ENCODE results near the gene THBS4.

THBS4 gene

GRCh38 chr5:80068246-80068636 lies 33.1 kb downstream of the THBS4 start:
- TF ChIP-seq EZH2phosphoT487 (IDR thresholded peaks at IDR 0.05; ENCODE audit: borderline replicate concordance, low read length), result no peak
- TF ChIP-seq CTCF (IDR thresholded peaks at IDR 0.05; ENCODE audit: low read depth, low read length, poor library complexity, severe bottlenecking), result no peak
- Histone ChIP-seq H3K79me2 (ENCODE audit: control insufficient read depth, low read length) (no peaks in the 10 kb centered on the region), H3K4me3 (ENCODE audit: low read length) (no peak overlapping the region), H3K27me3 (ENCODE audit: control insufficient read depth, low read length) (no peaks in the 10 kb centered on the region), H3K4me1 (ENCODE audit: control insufficient read depth, low read length) (peaks cover 17% of the 10 kb centered on the region), H3F3A (ENCODE audit: control insufficient read depth, insufficient read depth) (no peaks in the 10 kb centered on the region), H3K36me3 (ENCODE audit: control insufficient read depth, low read length) (no peaks in the 10 kb centered on the region), H3K4me2 (ENCODE audit: low read length) (no peak overlapping the region), H3K27ac (ENCODE audit: low read depth, low read length) (no peak overlapping the region), H3K9me2 (replicated peaks; ENCODE audit: control insufficient read depth, low read length) (no peaks in the 10 kb centered on the region), H4K20me1 (ENCODE audit: control insufficient read depth, insufficient read depth, low read depth, low read length) (no peaks in the 10 kb centered on the region), H3K9me3 (ENCODE audit: control insufficient read depth, insufficient read depth, low read length) (no peaks in the 10 kb centered on the region)

- TF ChIP-seq EZH2phosphoT487 (IDR thresholded peaks at IDR 0.05; ENCODE audit: borderline replicate concordance, low read length), result no peak
- H3K36me3 ChIP-seq (ENCODE audit: control insufficient read depth, low read length), result no peaks in the 10 kb centered on the region
- H3K4me2 ChIP-seq (ENCODE audit: low read length), result no peak overlapping the region
Measured at GRCh38 chr5:80068775-80069174, 33.6 kb downstream of the THBS4 start.

GRCh38 chr5:80069251-80069800 lies 34.2 kb downstream of the THBS4 start:
- no peaks in the 10 kb centered on the region for H3K9me3 ChIP-seq (ENCODE audit: control insufficient read depth, insufficient read depth, low read length)
- no peak for TF ChIP-seq CTCF (IDR thresholded peaks at IDR 0.05; ENCODE audit: low read depth, low read length, poor library complexity, severe bottlenecking)
- TF ChIP-seq EZH2phosphoT487 (IDR thresholded peaks at IDR 0.05; ENCODE audit: borderline replicate concordance, low read length), result no peak
- H3K79me2 ChIP-seq (ENCODE audit: control insufficient read depth, low read length), result no peaks in the 10 kb centered on the region
- H3K4me2 ChIP-seq (ENCODE audit: low read length), result no peak overlapping the region; the same call in 1 of the 2 replicates
- peaks cover 17% of the 10 kb centered on the region for H3K4me1 ChIP-seq (ENCODE audit: control insufficient read depth, low read length)
- H3K9me2 ChIP-seq (replicated peaks; ENCODE audit: control insufficient read depth, low read length), result no peaks in the 10 kb centered on the region
- H3F3A ChIP-seq (ENCODE audit: control insufficient read depth, insufficient read depth), result no peaks in the 10 kb centered on the region
- no peaks in the 10 kb centered on the region for H4K20me1 ChIP-seq (ENCODE audit: control insufficient read depth, insufficient read depth, low read depth, low read length)
- H3K27me3 ChIP-seq (ENCODE audit: control insufficient read depth, low read length), result no peaks in the 10 kb centered on the region
- no peaks in the 10 kb centered on the region for H3K36me3 ChIP-seq (ENCODE audit: control insufficient read depth, low read length)
- no peak overlapping the region for H3K27ac ChIP-seq (ENCODE audit: low read depth, low read length)
- no peak overlapping the region for H3K4me3 ChIP-seq (ENCODE audit: low read length)

More at GRCh38 chr5:80068775-80069174, 33.6 kb downstream of the THBS4 start:
- no peak overlapping the region for H3K4me3 ChIP-seq (ENCODE audit: low read length)
- peaks cover 17% of the 10 kb centered on the region for H3K4me1 ChIP-seq (ENCODE audit: control insufficient read depth, low read length)
- H3K9me2 ChIP-seq (replicated peaks; ENCODE audit: control insufficient read depth, low read length), result no peaks in the 10 kb centered on the region
- no peaks in the 10 kb centered on the region for H3K27me3 ChIP-seq (ENCODE audit: control insufficient read depth, low read length)
- no peaks in the 10 kb centered on the region for H3K9me3 ChIP-seq (ENCODE audit: control insufficient read depth, insufficient read depth, low read length)
- H3F3A ChIP-seq (ENCODE audit: control insufficient read depth, insufficient read depth), result no peaks in the 10 kb centered on the region
- H4K20me1 ChIP-seq (ENCODE audit: control insufficient read depth, insufficient read depth, low read depth, low read length), result no peaks in the 10 kb centered on the region
- no peaks in the 10 kb centered on the region for H3K79me2 ChIP-seq (ENCODE audit: control insufficient read depth, low read length)
- no peak overlapping the region for H3K27ac ChIP-seq (ENCODE audit: low read depth, low read length)

GRCh38 chr5:80069918-80070318 lies 34.8 kb downstream of the THBS4 start:
- H3F3A ChIP-seq (ENCODE audit: control insufficient read depth, insufficient read depth), result no peaks in the 10 kb centered on the region
- TF ChIP-seq EZH2phosphoT487 (IDR thresholded peaks at IDR 0.05; ENCODE audit: borderline replicate concordance, low read length), result no peak
- TF ChIP-seq CTCF (IDR thresholded peaks at IDR 0.05; ENCODE audit: low read depth, low read length, poor library complexity, severe bottlenecking), result no peak

More at GRCh38 chr5:80069918-80070318, 34.8 kb downstream of the THBS4 start:
- Histone ChIP-seq H4K20me1 (ENCODE audit: control insufficient read depth, insufficient read depth, low read depth, low read length) (no peaks in the 10 kb centered on the region), H3K9me3 (ENCODE audit: control insufficient read depth, insufficient read depth, low read length) (no peaks in the 10 kb centered on the region), H3K4me3 (ENCODE audit: low read length) (no peak overlapping the region), H3K79me2 (ENCODE audit: control insufficient read depth, low read length) (no peaks in the 10 kb centered on the region), H3K27ac (ENCODE audit: low read depth, low read length) (peak overlapping the region; percentile 23), H3K4me2 (ENCODE audit: low read length) (peak overlapping the region; percentile 44), H3K9me2 (replicated peaks; ENCODE audit: control insufficient read depth, low read length) (no peaks in the 10 kb centered on the region), H3K4me1 (ENCODE audit: control insufficient read depth, low read length) (peaks cover 17% of the 10 kb centered on the region), H3K27me3 (ENCODE audit: control insufficient read depth, low read length) (no peaks in the 10 kb centered on the region), H3K36me3 (ENCODE audit: control insufficient read depth, low read length) (no peaks in the 10 kb centered on the region)
